Fibroblast of villous mesenchyme (primary cell): ENCODE results near the gene RASAL2. TPM values are rescaled to one million over a fixed set of nuclear protein-coding genes. Genes with fewer than 3 reads are reported as not detected.
"Not testable (repeated sequence)": the region's sequence is repeated elsewhere in the genome, so short reads cannot be mapped to it uniquely, and the experiment has no call there.

Experiments used
- DNase-seq: peaks from one replicate; pipeline ENCODE4 v3.0.0-alpha.2; 2010; ENCODE audit warnings: low read depth
- H3K4me3 ChIP-seq: 2 replicates; pipeline ENCODE4 v1.5.1; 2011; ENCODE audit warnings: low read depth, mild to moderate bottlenecking, low read length
- total RNA-seq: library from RNA; depleted of rRNA; stranded (reverse); fragments of >200 nt; gene quantifications from 2 replicates; pipeline ENCODE4 v1.2.3, GENCODE V29; 2012
- TF ChIP-seq, protein P1 (sequence below): IDR thresholded peaks from 2 replicates; pipeline ENCODE4 v1.5.1; 2012; ENCODE audit warnings: low read depth, mild to moderate bottlenecking, low read length; ENCODE audit not compliant: insufficient read depth

Gene RASAL2
- total RNA-seq, 1 donor: 40.6 TPM

GRCh38 chr1:178379807-178380206, 285.9 kb downstream of the RASAL2 start:
- DNase-seq: no peak
- no peak overlapping the region for H3K4me3 ChIP-seq
- TF ChIP-seq, protein P1, sequence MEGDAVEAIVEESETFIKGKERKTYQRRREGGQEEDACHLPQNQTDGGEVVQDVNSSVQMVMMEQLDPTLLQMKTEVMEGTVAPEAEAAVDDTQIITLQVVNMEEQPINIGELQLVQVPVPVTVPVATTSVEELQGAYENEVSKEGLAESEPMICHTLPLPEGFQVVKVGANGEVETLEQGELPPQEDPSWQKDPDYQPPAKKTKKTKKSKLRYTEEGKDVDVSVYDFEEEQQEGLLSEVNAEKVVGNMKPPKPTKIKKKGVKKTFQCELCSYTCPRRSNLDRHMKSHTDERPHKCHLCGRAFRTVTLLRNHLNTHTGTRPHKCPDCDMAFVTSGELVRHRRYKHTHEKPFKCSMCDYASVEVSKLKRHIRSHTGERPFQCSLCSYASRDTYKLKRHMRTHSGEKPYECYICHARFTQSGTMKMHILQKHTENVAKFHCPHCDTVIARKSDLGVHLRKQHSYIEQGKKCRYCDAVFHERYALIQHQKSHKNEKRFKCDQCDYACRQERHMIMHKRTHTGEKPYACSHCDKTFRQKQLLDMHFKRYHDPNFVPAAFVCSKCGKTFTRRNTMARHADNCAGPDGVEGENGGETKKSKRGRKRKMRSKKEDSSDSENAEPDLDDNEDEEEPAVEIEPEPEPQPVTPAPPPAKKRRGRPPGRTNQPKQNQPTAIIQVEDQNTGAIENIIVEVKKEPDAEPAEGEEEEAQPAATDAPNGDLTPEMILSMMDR: peak; percentile 48

- no peak for DNase-seq
Measured at GRCh38 chr1:178382372-178382771, 288.5 kb downstream of the RASAL2 start.

DNA sequence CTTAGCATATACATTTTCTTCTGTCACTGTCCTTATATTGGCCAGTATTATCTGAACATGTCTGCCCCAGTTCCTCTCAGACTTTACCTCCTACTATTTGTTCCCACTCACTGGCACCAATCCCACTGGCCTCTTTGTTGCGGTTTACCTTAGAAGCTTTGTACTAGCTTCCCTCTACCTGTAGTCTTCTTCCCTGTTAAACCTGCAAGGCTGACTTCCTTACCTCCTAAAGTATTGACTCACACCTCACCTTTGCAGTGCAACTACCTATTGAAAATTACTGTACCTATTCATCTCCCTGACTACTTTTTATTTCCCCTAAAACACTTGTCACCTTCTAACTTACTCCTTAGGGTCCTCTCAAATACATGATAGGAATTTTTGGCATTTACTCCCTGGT, 291.8 kb downstream of the RASAL2 start:
- no peak overlapping the region for H3K4me3 ChIP-seq
- DNase-seq: no peak
- TF ChIP-seq, protein P1: no peak

More at GRCh38 chr1:178382372-178382771, 288.5 kb downstream of the RASAL2 start:
- TF ChIP-seq, protein P1: no peak
- no peak overlapping the region for H3K4me3 ChIP-seq

DNA sequence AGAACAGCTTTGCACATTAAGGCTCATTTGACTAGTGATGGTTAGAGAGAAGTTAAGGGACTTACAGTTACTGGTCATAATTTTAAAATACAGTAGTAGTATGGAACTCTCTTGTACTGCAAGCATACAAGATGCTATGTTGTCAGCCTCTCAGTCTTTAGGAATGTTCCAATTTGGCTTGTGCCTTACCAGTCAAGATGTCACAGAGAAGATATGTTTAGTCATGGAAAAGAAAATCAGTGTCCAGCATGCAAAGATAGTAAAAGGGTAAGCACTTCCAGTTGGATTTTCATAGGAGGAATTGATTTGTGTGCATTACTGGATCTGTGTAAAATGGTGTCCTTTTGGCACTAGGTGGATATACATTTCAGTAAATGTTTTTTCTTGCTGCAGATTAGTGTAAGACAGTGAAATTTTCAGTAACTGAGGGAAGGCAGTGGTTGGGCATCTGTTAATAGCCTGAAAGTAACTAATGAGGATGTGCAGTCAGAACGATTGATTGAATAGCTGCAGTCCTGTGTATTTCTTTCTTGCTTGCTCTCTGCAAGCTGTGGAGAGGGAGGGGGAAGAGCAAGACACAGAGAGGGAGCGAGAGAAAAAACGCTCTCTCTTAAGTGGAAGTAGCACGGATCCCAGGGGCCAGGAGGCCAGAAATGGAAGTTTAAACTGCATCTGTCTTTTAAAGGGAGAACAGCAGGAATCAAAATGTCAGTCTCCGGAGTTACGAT, 294.7 kb downstream of the RASAL2 start:
- TF ChIP-seq, protein P1: no peak
- DNase-seq: peak; percentile 38
- H3K4me3 ChIP-seq: peak overlapping the region; percentile 16

DNA sequence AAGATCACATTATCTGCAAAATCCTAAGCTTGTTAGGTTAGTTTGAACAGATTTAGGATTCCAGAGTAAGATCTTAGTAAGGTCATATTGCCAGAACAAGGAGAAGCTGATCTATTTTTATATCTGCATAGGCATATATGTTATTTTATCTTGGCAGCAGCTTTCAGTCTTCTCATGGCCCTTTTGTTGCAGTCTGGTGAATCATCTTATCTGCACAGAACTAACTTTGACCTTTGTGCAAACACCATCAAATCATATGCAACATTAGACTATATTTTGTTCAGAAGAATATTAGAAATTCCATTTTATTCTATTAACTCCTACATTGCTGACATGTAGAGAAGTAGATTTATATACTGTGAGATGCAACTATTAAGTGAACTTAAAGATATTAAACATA, 295.5 kb downstream of the RASAL2 start:
- no peak for DNase-seq
- TF ChIP-seq, protein P1: no peak
- no peak overlapping the region for H3K4me3 ChIP-seq

DNA sequence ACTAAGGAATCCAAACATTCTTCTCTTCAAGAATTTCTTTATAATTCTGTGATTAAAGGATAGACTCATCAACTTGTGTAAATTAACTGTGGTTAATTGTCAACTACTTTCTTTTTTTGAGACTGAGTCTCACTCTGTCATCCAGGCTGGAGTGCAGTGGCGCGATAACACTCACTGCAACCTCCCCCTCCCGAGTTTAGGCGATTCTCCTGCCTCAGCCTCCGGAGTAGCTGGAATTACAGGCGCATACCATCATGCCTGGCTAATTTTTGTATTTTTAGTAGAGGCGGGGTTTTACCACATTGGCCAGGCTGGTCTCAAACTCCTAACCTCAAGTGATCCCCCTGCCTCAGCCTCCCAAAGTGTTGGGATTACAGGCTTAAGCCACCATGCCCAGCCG, 296.4 kb downstream of the RASAL2 start:
- not testable (repeated sequence) for H3K4me3 ChIP-seq, DNase-seq

GRCh38 chr1:178393370-178393769, 299.5 kb downstream of the RASAL2 start:
- DNase-seq: no peak
- TF ChIP-seq, protein P1: no peak
- H3K4me3 ChIP-seq: no peak overlapping the region
